GM20431 (cell line): Measurements from ENCODE around the gene DTNB.

ENCODE experiments used
- in situ Hi-C: fragments of 300-500 bp; cut with MseI, MboI; formaldehyde crosslinking; loops from one replicate; pipeline ENCODE4 v1.15.0; 2020; ENCODE audit warnings: low sequenced_read_pairs; ENCODE audit not compliant: unreplicated experiment

Gene DTNB

DNA sequence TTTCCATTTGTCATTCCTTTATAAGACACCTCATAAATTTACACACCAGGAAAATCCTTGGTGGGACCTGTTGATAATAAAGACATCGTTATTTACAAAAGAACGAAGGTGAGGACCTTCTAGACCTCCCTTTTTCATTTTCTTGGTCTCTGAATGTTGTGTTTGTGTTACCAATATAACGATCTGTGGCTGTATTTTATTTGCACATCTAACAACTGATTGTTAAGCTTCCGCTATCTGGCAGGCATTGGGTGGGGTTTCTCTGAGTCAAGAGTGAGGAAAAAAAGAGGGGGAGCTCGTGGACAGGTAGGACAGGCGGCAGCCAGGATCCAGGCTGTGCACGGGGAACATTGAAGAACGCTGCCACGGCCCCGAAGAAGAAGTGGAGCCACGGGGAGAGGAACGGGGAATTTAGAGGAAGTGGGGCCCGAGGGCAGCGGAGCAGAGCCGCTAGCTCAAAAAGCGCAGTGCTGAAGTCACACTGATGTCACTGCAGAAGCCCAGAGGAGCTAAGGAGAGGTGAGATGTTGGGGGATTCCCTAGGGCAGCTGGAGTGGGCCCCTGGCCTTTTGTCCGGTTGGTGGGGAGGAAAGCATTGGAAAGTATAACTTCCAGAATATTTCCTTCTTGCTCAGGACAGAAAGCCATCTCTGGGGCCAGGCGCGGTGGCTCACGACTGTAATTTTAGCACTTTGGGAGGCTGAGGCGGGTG is 310.8 kb downstream of the DTNB start:
- in situ Hi-C loops, result no loop called here

- in situ Hi-C loops, result no loop called here
Measured at GRCh38 chr2:25362049-25362433, 311.3 kb downstream of the DTNB start.

DNA sequence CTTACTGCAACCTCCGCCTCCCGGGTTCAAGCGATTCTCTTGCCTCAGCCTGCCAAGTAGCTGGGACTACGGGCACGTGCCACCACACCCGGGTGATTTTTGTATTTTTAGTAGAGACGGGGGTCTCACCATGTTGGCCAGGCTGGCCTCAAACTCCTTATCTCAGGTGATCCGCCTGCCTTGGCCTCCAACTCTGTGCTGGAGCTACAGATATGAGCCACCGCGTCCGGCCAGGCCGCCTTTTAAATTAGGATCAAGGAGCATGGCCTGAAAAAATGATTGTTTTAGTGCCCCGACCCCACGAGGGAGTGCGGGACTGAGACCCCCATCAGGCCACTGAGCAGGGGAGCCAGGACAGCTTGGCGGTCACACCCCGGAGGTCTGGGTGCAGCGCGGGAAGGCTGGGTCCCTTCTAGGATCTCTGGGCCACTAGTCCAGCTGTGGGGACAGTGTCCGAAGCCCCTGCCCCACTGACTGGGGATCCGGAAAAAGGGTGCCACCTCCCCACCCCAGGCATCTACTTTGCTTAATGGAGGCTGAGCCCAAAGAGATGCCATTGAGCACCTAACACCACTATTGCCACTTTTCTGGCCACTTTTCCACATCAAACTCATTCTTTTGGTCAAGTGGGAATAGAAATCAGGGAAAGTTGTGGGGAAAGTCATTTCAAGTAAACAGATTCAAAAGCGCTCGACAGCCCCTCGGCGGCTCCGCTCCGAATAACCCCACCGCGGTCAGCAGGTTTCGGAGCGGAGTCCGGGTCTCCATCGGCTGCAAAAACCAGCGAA is 311.9 kb downstream of the DTNB start:
- in situ Hi-C loops, result no loop called here

DNA sequence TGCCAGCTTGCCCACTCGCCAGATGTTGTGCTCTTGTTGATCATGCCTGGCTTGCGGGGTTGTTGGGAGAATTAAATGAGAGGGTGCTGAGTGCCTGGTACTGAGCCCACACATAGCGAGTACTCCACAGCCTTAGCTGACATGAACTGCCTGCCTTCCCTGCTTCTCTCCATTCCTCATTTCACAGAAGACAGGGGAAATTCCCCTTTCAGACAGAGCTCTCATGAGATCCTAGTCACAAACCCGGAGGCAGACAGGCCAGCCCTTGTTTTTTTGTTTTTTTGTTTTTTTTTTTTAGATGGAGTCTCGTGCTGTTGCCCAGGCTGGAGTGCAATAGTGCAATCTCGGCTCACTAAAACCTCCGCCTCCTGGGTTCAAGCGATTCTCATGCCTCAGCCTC is 314.5 kb downstream of the DTNB start:
- in situ Hi-C loops, result no loop called here

DNA sequence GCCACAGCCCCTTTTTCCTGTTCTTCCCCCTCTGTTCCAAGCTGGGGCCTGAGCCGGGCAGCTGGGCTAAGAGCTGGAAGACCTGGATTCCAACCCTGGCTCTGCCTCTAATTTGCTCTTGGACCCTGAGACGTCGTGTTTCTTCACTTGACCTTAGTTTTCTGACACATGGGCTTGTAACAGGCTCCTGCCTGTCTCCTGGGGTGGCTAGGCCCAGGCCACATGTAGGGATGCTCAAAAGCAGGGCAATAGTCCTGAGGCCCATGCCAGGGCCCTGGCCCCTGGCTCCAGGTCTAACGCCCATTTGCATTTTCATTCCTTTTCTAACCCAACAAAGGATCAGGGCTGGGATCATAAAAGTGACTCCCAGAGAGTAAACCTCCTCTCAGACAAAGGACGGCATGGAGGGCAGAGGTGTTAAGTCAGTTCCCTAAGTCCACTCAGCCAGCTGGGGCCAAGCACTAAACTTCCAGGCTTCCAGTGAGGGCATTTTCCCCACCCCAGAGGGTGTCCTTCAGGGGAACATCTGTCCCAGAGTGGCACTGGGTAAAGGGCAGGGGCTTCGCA is 315.0 kb downstream of the DTNB start:
- in situ Hi-C loops, result no loop called here

DNA sequence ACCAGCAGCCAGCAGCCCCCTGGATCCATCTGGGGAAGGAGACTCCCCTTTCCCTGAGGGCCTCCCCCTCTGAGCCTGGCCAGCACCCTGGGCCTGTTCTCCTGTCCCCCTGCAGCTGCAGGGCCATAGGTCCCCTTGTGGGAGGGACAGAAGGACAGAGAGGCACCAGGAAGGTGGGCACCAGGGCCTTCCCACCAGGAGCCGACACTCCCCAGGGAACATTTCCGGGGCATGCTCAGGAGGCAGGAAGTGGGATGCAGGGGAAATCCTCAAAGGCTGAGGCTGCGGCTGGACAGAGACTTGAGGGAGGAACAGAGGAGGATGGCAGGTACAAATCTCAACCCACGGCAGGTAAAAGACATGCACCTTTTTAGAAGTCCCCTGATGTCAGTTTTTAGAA is 317.3 kb downstream of the DTNB start:
- in situ Hi-C loops, result no loop called here

DNA sequence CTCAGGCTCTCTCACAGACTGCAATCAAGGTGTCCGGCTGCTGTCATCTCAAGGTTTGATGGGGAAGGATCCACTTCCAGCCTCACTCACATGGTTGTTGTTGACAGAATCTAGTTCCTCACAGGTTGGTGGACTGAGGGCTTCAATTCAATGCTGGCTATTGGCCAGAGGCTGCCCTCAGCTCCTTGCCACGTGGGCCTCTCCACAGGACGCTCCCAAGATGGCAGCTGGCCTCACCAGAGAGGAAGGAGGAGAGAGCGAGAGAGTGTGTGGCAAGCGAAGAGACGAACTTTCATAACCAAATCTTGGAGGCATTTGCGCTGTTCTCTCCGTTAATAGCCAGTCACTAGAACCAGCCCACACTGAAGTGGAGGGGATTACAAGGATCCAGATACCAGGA is 318.1 kb downstream of the DTNB start:
- in situ Hi-C loops, result no loop called here

DNA sequence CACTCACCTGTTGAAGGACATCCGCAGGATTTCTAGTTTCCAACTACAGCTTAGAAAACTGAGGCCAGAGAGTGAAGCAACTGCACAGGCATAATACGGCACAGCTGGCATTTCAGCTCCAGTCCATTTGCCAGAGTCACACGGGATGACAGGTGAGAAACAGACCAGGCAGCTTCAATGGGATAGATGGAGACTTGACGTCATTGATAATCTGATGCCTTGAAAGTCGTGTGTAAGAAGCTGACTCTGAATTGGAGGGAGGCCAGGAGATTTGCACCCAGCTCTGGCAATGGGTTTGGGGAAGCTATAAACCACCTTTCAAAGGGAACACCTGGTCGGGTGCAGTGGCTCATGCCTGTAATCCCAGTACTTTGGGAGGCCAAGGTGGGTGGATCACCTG is 319.3 kb downstream of the DTNB start:
- in situ Hi-C loops, result no loop called here

GRCh38 chr2:25349397-25349796 is 324.0 kb downstream of the DTNB start:
- in situ Hi-C loops, result no loop called here

DNA sequence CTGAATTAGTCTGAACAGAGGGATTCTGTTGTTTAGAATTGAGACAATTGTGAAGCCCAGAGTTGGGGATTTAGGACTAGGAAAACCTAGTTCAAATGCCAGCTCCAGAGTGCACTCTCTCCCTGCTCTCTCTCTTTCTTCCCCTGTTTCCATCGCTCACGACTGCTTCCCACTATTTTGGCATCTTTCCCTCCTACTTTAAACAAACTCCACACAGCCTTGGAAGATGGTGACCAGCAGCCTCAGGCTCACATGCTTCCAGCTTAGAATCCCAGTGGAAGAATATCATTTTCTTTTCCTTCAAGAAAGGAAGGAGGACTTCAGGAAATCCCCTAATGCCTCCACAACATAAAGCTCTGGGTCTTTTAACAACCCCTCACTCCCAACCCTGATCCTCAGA is 325.5 kb downstream of the DTNB start:
- in situ Hi-C loops, result no loop called here

GRCh38 chr2:25347205-25347815 is 326.1 kb downstream of the DTNB start:
- in situ Hi-C loops, result no loop called here

GRCh38 chr2:25343187-25343825 is 330.1 kb downstream of the DTNB start:
- in situ Hi-C loops, result no loop called here

DNA sequence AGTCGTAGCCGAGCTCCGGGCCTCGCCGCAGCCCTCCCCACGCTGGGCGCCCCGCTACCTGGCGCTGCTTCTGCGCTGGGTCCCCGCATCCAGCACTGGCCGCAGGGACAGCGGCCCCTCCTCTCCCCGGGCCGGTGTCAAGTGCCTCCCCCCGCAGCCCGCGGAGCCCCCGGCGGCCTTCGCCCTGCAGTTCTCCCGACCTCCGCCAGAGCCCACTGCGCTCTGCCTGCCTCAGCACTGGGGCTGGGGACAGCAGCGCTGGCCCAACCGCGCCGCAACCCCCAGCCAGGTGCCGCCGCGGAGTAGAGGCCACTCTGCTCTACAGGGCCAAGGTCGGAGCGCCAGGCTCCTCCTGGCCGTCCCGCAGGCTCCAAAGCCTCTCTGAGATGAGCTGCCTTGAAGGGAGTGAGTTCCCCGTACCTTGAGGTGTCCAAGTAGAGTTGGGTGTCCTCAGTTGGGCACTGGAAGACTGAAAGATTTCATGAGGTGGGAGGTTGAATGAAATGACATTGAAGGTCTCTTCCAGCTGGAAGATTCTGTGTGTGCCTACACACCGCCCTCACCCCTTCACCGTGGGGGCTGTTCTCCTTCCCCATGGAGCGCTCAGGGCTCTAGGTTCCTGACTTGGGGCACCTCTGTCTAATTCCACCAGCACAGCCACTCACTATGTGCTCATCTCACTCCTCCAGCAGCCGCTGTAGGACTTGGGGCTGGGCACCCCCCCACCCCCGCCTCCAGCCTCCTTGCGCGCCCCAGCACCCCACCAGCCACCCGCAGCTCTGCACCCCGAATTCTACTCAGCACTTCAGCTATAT is 330.8 kb downstream of the DTNB start:
- in situ Hi-C loops, result no loop called here

GRCh38 chr2:25341753-25342371 is 331.5 kb downstream of the DTNB start, which contains the start of gene DNMT3A:
Gene DNMT3A (minus strand): TSS chr2:25341925. CDS start chr2:25313984, 27,941 bp downstream.
- in situ Hi-C loops, result no loop called here

GRCh38 chr2:25341011-25341727 is 332.2 kb downstream of the DTNB start:
- in situ Hi-C loops, result no loop called here

- in situ Hi-C loops, result no loop called here
Measured at GRCh38 chr2:25340181-25340921, 333.0 kb downstream of the DTNB start.

DNA sequence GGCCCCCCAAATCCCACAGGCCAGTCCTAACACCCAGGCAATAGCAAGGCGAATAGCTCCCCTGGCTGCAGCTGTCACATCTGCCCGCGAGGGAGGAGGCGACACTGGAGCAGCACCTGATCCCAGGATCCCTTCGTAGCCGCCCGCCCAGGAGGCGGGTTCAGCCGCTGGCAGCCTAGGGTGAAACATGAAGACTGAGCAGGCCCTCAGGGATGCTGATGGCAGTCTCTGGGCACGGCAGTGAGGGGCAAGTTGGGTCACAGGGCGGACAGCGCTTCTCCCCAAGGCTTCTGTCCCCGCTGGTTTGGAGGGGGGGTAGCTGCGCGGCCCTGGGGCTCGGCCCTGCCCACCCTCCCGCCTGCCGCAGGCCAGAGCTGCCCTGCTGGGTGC is 333.6 kb downstream of the DTNB start:
- in situ Hi-C loops, result no loop called here

GRCh38 chr2:25339211-25339674 is 334.1 kb downstream of the DTNB start:
- in situ Hi-C loops, result no loop called here
